ENCODE results near the gene SMPD2.

The SMPD2 gene

GRCh38 chr6:109420751-109421150 is 19.8 kb upstream of the SMPD2 start:
- FAIRE-seq: no peak
- no peak for DNase-seq (ENCODE audit: insufficient read length, low spot score)

DNA sequence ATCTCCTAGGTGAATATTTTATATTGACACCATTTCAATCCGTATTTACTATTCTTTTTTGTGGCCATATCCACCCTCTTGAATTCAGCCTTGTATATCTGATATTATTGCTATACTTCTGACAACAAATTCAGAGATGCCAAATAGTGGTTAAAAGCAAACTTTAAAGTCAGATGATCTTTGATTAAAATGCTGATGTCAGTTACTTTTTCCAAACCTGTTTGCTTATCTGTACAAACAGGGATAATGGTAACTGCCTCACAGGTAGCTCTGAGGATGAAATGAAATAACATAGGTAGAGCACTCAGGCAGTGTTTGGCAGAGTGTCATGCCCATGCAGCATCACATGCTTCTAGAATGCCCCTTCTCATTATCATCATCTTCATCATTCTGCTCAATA is 19.3 kb upstream of the SMPD2 start:
- no peak for FAIRE-seq
- TF ChIP-seq PAX5 (IDR thresholded peaks at IDR 0.05; ENCODE audit: insufficient read depth, low read length, severe bottlenecking) (no peak), SPI1 (IDR thresholded peaks at IDR 0.05; ENCODE audit: low read depth, low read length) (no peak), POLR2A (IDR thresholded peaks at IDR 0.05; ENCODE audit: low read depth, low read length) (no peak), POU2F2 (IDR thresholded peaks at IDR 0.05; ENCODE audit: low read depth, low read length) (no peak), TAF1 (IDR thresholded peaks at IDR 0.05; ENCODE audit: low read depth, low read length) (no peak), POLR2AphosphoS5 (IDR thresholded peaks at IDR 0.05; ENCODE audit: low read depth, low read length) (no peak)
- no peak for DNase-seq (ENCODE audit: insufficient read length, low spot score)

More at GRCh38 chr6:109420751-109421150, 19.8 kb upstream of the SMPD2 start:
- TF ChIP-seq PAX5 (IDR thresholded peaks at IDR 0.05; ENCODE audit: insufficient read depth, low read length, severe bottlenecking) (no peak), SPI1 (IDR thresholded peaks at IDR 0.05; ENCODE audit: low read depth, low read length) (no peak), POU2F2 (IDR thresholded peaks at IDR 0.05; ENCODE audit: low read depth, low read length) (no peak)

DNA sequence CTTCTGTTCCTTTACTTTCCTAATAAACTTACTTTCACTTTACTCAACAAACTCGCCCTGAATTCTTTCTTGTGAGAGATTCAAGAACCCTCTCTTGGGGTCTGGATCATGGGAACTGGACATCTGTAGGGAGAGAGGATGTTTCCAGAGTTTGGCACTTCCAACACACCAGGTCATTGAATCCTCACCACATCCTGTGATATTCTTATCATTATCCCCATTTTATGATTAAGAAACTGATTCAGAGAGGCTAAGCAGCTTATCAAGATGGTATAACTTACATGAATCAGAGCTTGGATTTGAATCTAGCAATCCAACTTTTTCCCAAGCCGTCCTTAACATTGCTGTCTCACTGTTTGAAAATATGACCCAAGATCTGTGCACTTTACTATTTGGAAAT is 15.6 kb upstream of the SMPD2 start:
- FAIRE-seq (no peak), DNase-seq (ENCODE audit: insufficient read length, low spot score) (no peak)
- no peak for TF ChIP-seq TAF1 (IDR thresholded peaks at IDR 0.05; ENCODE audit: low read depth, low read length)
- no peak for TF ChIP-seq POU2F2 (IDR thresholded peaks at IDR 0.05; ENCODE audit: low read depth, low read length)
- no peak for TF ChIP-seq PAX5 (IDR thresholded peaks at IDR 0.05; ENCODE audit: insufficient read depth, low read length, severe bottlenecking)
- TF ChIP-seq SPI1 (IDR thresholded peaks at IDR 0.05; ENCODE audit: low read depth, low read length): no peak
- TF ChIP-seq POLR2A (IDR thresholded peaks at IDR 0.05; ENCODE audit: low read depth, low read length): no peak
- TF ChIP-seq POLR2AphosphoS5 (IDR thresholded peaks at IDR 0.05; ENCODE audit: low read depth, low read length): no peak

DNA sequence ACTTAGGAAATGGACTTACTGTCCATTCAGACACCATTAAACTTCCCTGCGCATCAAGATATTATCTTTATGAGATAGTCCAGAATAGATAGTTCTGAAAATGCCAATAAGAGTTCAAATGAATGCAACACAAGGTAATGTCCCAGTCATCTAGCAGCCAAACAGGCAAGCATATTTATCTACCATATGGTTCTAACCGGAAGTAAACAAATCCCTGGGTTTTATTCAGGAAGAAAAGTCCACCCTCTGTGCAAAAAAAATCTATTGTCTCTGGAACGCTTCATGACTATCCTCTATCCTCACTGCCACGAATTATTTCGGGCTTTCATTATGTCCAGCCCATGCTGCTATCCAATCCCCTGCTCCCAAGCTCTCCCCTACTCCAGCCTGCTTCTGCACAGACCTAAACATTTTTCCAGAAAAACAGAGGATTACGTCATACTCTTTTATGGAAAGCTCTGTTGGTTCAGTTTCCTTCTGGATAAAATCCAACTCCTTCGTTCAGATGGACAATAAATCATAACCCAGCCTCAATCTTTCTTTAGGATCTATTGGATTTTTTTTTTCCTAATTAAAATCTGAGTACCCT is 11.5 kb upstream of the SMPD2 start:
- TF ChIP-seq TAF1 (IDR thresholded peaks at IDR 0.05; ENCODE audit: low read depth, low read length): no peak
- TF ChIP-seq PAX5 (IDR thresholded peaks at IDR 0.05; ENCODE audit: insufficient read depth, low read length, severe bottlenecking): no peak
- TF ChIP-seq SPI1 (IDR thresholded peaks at IDR 0.05; ENCODE audit: low read depth, low read length): no peak
- no peak for TF ChIP-seq POLR2A (IDR thresholded peaks at IDR 0.05; ENCODE audit: low read depth, low read length)
- TF ChIP-seq POLR2AphosphoS5 (IDR thresholded peaks at IDR 0.05; ENCODE audit: low read depth, low read length): no peak
- FAIRE-seq (no peak), DNase-seq (ENCODE audit: insufficient read length, low spot score) (no peak)

DNA sequence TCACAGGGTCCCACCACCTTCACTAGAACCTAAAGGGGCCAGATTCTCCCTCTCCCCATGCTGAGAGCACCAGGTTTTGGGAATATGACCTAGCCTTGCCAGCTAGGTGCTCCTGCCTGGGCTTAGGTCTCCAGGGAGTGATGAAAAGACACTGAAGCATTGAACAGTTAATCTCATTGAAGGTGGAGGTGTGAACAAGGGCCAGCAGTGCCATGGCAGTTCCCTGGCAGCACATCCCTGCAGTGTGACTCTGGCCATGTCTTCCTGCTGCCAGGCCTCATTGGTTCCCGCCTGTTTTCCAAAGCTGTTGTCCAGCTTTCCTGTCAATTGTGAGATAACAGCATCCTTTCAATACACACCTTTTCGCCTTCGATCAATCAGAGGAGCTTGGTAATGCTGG is 11.0 kb upstream of the SMPD2 start:
- TF ChIP-seq PAX5 (IDR thresholded peaks at IDR 0.05; ENCODE audit: insufficient read depth, low read length, severe bottlenecking): no peak
- no peak for TF ChIP-seq POLR2AphosphoS5 (IDR thresholded peaks at IDR 0.05; ENCODE audit: low read depth, low read length)
- TF ChIP-seq SPI1 (IDR thresholded peaks at IDR 0.05; ENCODE audit: low read depth, low read length): no peak
- TF ChIP-seq TAF1 (IDR thresholded peaks at IDR 0.05; ENCODE audit: low read depth, low read length): no peak
- TF ChIP-seq POLR2A (IDR thresholded peaks at IDR 0.05; ENCODE audit: low read depth, low read length): no peak
- TF ChIP-seq POU2F2 (IDR thresholded peaks at IDR 0.05; ENCODE audit: low read depth, low read length): no peak
- DNase-seq (ENCODE audit: insufficient read length, low spot score) (no peak), FAIRE-seq (no peak)

- no peak for FAIRE-seq
- TF ChIP-seq TAF1 (IDR thresholded peaks at IDR 0.05; ENCODE audit: low read depth, low read length): no peak
- TF ChIP-seq POLR2AphosphoS5 (IDR thresholded peaks at IDR 0.05; ENCODE audit: low read depth, low read length): no peak
- TF ChIP-seq POLR2A (IDR thresholded peaks at IDR 0.05; ENCODE audit: low read depth, low read length): no peak
- TF ChIP-seq PAX5 (IDR thresholded peaks at IDR 0.05; ENCODE audit: insufficient read depth, low read length, severe bottlenecking): no peak
- no peak for TF ChIP-seq SPI1 (IDR thresholded peaks at IDR 0.05; ENCODE audit: low read depth, low read length)
- no peak for TF ChIP-seq POU2F2 (IDR thresholded peaks at IDR 0.05; ENCODE audit: low read depth, low read length)
- no peak for DNase-seq (ENCODE audit: insufficient read length, low spot score)
These were observed 6.1 kb upstream of the SMPD2 start for GRCh38 chr6:109434456-109434855.

DNA sequence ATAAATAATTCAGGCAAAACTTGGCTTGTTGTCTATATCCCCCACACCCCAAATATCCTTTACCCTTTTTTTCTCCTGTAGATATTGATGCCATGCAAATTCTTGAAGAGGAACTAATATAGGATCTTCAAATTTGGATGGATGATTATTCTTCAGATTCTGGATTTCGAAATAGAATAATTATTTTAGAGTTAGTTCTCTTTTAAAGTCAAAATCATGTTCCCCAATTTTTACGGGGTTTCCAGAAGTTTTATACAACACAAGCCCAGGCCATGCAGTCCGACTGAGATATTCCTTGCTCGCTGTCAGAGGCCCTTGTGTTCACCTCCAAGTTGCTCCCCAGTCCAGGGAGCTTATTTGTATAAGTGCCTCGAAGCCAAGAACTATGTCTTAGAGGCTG is 4.5 kb upstream of the SMPD2 start:
- no peak for DNase-seq (ENCODE audit: insufficient read length, low spot score)
- no peak for TF ChIP-seq POU2F2 (IDR thresholded peaks at IDR 0.05; ENCODE audit: low read depth, low read length)
- TF ChIP-seq POLR2A (IDR thresholded peaks at IDR 0.05; ENCODE audit: low read depth, low read length): no peak
- no peak for TF ChIP-seq SPI1 (IDR thresholded peaks at IDR 0.05; ENCODE audit: low read depth, low read length)
- no peak for TF ChIP-seq TAF1 (IDR thresholded peaks at IDR 0.05; ENCODE audit: low read depth, low read length)
- no peak for TF ChIP-seq POLR2AphosphoS5 (IDR thresholded peaks at IDR 0.05; ENCODE audit: low read depth, low read length)
- TF ChIP-seq PAX5 (IDR thresholded peaks at IDR 0.05; ENCODE audit: insufficient read depth, low read length, severe bottlenecking): no peak
- FAIRE-seq: no peak

GRCh38 chr6:109441069-109441816 is 719 bp downstream of the SMPD2 start:
- FAIRE-seq (peak; percentile 71), DNase-seq (ENCODE audit: insufficient read length, low spot score) (no peak)
- TF ChIP-seq SPI1 (IDR thresholded peaks at IDR 0.05; ENCODE audit: low read depth, low read length) (no peak), POU2F2 (IDR thresholded peaks at IDR 0.05; ENCODE audit: low read depth, low read length) (no peak), POLR2A (IDR thresholded peaks at IDR 0.05; ENCODE audit: low read depth, low read length) (0 out of 2 replicates have a peak, but pooled peaks have one; percentile 24), POLR2AphosphoS5 (IDR thresholded peaks at IDR 0.05; ENCODE audit: low read depth, low read length) (0 out of 2 replicates have a peak, but pooled peaks have one; percentile 4)

DNA sequence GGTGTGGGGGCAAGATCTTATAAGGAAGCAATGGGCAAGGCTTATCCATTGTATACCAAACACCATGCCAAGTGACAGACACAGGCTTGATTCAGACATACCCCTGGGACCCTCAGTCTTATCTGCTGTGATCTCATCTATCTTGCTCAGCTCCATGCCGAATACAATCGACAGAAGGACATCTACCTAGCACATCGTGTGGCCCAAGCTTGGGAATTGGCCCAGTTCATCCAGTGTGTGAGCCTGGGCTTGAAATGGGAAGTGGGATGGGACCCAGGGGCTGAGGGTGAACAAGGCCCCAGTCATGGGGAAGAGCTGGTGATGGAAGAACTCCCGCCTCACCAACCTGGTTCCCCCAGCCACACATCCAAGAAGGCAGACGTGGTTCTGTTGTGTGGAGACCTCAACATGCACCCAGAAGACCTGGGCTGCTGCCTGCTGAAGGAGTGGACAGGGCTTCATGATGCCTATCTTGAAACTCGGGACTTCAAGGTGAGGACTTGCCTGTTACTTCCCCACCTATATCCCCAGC is 1.9 kb downstream of the SMPD2 start:
- DNase-seq (ENCODE audit: insufficient read length, low spot score) (no peak), FAIRE-seq (no peak)
- TF ChIP-seq POLR2AphosphoS5 (IDR thresholded peaks at IDR 0.05; ENCODE audit: low read depth, low read length): no peak
- TF ChIP-seq TAF1 (IDR thresholded peaks at IDR 0.05; ENCODE audit: low read depth, low read length): no peak
- no peak for TF ChIP-seq SPI1 (IDR thresholded peaks at IDR 0.05; ENCODE audit: low read depth, low read length)
- TF ChIP-seq POLR2A (IDR thresholded peaks at IDR 0.05; ENCODE audit: low read depth, low read length): no peak
- TF ChIP-seq POU2F2 (IDR thresholded peaks at IDR 0.05; ENCODE audit: low read depth, low read length): no peak
- no peak for TF ChIP-seq PAX5 (IDR thresholded peaks at IDR 0.05; ENCODE audit: insufficient read depth, low read length, severe bottlenecking)

Measured in GM12891 (cell line).